Posterior vena cava (tissue), 2 donors: Measurements from ENCODE around the gene INPP4B. TPM values are rescaled to one million over a fixed set of nuclear protein-coding genes. Genes with fewer than 3 reads are reported as not detected.
A peak's percentile ranks its signal among the peaks of the same experiment; 100 is the strongest.
"Not testable (repeated sequence)": the region's sequence is repeated elsewhere in the genome, so short reads cannot be mapped to it uniquely, and the experiment has no call there.

Source experiments
- DNase-seq: peaks from one replicate; pipeline ENCODE4 v3.0.0-alpha.2; 2020; ENCODE audit warnings: low spot score
- intact Hi-C, 2 donors: fragments of 100-400 bp; cut with DNase I; formaldehyde crosslinking; loops; one replicate each; pipeline versions ENCODE4 v1.14.1 to v1.14.2; 2022 to 2023
- total RNA-seq, 2 donors: library from RNA; stranded (reverse); fragmentation: NEBNext Ultra II Directional; extraction: Animal tissue kit (Norgen Biotek cat#: 25700); gene quantifications; one replicate each; pipeline ENCODE4 v1.2.1, GENCODE V29; 2021
- donor health status: DM: yes; HTN: yes; CAD: no.
- donor health status: DM: yes; HTN: yes; CAD: no.

Gene INPP4B
- total RNA-seq, 2 donors from 2014 or later = 24.9 to 25.7 TPM

DNA sequence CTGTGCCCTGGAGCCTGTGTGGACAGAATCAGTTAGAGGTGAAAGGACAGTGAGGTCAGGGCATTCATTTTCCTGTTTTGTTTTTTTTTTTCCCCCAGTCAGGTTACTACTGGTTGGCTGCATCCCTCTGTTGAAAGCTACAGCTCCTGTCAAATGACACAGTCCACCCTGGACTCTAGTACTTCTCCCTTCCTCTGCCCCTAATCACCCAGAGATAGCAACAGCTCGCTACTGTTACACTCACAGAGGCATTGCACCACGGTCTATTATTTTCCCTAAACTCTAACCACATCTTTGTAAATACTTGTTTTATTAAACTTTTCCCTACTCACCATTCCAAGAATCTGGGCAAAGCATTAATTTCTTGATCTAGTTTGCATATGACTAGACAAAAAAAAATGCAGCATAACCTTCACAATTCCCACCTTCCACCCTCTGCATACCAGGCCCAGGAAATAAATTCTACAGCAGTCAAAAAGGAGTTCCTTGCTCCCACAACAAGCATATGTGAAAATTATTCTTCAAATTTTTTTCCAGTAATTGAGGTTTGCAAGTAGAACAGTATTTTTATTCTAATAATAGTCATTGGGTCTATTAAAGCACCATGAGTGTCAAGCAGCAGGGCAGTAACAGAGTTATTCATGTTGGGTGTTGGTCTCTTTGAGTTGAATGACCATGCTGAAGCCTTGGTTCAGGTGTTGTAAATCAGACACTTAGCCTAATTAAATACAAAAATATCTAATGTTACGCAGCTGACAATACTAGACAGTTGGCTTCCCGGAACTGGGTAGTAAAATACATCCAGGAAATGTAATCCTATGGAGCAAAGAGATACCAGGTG, 329.2 kb downstream of the INPP4B start:
- intact Hi-C loops = no loop called here
- no peak for DNase-seq

DNA sequence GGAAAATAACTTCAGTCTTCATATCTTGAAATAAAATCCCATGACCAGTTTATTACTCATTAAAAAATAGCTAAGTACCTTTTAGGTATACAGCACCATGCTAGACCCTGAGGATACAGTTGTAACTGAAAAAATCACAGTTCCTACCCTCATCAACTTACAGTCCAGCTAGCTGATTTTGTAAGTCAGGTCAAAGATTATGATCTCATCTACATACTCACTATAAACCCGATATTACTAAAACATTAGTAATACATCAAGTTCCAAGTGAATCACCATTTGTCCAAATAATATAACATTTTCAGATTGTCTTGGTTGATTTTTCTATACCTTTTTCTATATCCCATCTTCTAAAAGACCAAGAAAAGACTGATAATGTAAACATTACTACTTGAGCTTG, 333.9 kb downstream of the INPP4B start:
- no peak for DNase-seq
- intact Hi-C loops = no loop called here

DNA sequence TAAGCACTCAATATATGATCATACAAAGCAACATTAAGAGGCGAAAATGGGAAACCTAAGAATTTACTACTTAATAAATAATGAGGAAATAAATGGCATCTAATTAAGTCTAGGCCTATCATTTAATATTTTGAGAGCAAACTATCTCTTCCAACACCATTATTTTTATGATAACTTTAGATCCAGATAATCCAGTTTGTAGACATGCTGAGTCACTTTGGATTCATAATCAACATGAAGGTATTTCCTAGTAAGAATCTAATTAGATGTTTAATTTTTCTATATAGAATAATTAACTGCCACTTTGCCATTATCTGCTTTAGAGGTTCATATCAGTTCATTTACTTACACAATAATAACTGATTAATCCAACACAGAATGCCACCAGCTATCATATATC, 336.2 kb downstream of the INPP4B start:
- intact Hi-C loops = no loop called here
- no peak for DNase-seq

DNA sequence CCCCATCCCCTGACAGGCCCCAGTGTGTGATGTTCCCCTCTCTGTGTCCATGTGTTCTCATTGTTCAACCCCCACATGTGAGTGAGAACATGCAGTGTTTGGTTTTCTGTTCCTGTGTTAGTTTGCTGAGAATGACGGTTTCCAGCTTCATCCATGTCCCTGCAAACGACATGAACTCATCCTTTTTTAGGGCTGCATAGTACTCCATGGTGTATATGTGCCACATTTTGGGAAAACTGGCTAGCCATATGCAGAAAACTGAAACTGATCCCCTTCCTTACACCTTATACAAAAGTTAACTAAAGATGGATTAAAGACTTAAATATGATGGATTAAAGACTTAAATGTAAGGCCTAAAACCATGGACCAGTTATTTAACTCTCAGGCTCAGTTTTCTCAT, 336.7 kb downstream of the INPP4B start:
- intact Hi-C loops, DNase-seq: not testable (repeated sequence)

DNA sequence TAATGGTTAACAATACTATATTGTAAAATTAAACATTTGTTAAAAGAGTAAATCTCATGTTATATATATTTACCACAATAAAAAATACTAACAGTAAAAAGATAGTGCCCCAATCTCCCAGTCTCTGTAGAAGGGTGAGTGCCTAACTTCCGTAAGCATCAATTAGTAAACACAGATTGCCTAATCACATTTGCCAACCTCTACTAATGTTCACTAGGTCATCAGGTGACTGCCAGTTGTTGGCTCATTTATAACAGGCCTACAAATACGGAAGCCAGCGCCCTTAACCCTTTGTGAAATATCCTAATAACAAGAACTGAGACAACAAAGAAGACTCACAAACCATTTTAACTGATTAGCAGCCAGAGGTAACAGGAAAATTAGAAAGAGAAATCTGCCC, 345.1 kb downstream of the INPP4B start:
- no peak for DNase-seq
- intact Hi-C loops = no loop called here

DNA sequence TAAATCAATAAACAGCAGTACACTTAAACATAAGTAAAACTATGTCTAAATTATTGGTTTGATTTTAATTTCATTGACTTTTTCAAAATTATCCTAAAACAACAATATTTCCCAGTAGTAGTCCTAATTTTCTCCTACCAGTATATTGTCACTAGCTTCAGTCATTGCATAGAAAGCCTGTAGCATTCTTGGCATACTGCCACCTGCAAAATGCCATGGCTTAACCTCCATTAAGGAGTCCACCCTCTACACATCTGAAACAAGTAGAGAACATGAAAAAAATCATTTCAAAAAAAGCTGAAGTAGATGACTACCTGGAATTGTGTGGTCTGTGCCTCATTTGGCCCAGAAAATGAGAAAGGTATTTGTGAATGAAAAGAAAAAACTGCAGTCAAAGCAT, 348.5 kb downstream of the INPP4B start:
- DNase-seq = no peak
- intact Hi-C loops = no loop called here

DNA sequence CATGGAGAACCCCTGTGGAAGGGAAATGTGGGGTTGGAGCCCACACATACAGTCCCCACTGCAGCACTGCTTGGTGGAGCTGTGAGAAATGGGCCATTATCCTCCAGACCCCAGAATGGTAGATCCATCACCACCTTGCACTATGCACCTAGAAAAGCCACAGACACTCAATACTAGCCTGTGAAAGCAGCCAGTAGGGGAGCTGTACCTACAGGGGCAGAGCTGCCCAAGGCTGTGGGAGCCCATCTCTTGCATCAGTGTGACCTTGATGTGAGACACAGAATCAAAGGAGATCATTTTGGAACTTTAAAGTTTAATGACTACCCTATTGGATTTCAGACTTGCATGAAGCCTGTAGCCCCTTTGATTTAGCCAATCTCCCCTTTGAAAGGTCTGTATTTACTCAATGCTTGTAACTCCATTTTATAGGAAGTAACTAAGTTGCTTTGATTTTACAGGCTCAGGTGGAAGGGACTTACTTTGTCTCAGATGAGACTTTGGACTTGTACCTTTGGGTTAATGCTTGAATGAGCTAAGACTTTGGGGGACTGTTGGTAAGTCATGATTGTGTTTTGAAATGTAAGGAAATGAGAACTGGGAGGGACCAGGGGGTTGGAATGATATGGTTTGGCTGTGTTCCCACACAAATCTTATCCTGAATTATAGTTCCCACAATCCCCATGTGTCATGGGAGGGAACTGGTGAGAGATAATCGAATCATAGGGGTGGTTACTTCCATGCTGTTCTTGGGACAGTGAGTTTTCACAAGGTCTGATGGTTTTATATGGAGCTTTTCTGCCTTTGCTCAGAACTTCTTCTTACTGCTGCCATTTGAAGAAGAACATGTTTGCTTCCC, 352.6 kb downstream of the INPP4B start:
- intact Hi-C loops = no loop called here
- no peak for DNase-seq

DNA sequence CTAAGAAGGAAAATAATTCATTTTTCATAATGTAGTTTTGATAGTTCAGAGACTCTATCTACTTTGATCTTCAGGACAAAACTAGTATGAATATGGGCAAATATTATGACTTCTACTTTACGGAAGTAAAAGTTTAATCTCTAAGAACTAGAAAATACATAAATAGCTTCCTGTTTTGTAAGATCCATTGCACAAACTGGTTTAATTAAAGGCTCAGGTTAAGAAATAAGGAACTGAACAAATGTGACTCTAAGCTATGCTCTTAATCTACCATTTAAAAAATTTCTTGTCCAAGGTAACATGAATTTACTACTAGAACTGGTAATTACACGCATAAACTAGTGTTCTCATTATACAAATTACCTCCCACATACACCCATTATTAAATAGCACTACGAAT, 360.6 kb downstream of the INPP4B start:
- intact Hi-C loops = no loop called here
- DNase-seq = no peak

DNA sequence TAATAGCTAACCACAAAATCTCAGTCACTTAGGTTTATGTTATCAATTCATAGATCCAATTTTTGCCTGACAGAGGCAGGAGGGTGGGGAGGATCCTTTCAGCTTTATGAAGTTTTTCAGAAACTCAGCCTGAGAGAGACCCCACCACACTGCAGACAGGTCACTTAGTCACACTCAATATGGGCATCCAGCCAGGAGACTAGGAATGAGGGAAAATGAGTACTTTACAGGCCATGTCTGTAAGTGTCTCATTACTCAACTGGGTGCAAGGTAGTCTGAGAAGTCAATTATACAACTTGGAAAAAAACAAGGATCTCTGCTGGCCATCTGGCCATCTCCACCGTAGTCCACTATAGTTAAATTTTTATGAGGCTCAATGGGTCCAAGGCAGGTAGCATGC, 365.9 kb downstream of the INPP4B start:
- intact Hi-C loops = no loop called here
- DNase-seq = no peak

DNA sequence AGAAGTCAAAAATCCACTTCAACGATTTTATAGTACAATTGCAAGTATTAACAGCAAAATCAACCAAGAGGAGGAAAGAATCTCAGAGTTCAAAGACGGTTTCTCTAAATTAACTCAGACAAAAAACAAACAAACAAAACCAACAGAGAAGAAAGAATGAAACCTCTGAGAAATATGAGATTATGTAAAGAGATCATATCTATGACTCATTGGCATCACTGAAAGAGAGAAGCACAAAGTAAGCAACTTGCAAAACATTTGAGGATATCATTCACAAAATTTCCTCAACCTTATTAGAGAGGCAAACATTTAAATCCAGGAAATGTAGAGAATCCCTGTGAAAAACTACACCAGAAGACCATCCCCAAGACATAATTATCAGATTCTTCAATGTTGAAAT, 370.4 kb downstream of the INPP4B start:
- intact Hi-C loops = no loop called here
- no peak for DNase-seq

DNA sequence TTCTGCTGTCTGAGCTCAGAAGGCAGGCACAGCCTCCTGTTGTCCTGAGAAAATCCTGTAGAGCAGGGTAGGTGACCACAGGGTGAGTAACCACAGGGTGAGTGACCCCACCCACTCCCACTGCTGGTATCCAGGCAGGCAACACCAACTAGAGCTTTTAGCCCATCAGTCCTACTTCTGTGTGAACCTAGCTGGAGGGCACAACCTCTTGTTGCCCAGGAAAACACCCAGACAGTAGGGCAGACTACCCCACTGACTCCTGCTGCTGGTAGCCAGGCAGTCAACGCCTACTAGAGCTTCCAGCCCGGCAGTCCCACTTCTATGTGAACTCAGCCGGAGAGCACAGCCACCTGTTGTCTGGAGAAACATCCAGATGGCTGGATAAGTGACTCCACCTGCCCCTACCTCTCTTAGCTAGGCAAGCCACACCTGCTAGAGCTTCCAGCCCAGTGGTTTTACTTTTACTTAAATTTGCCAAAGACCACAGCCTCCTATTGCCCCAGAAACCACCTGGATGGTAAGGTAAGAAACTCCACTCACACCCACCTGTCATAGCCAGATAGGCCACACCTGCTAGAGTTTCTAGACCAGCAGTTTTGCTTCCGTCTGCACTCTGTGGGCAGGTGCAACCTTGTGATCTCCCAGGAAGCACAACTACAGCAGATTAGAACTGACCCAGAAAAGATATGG, 371.6 kb downstream of the INPP4B start:
- intact Hi-C loops = no loop called here

DNA sequence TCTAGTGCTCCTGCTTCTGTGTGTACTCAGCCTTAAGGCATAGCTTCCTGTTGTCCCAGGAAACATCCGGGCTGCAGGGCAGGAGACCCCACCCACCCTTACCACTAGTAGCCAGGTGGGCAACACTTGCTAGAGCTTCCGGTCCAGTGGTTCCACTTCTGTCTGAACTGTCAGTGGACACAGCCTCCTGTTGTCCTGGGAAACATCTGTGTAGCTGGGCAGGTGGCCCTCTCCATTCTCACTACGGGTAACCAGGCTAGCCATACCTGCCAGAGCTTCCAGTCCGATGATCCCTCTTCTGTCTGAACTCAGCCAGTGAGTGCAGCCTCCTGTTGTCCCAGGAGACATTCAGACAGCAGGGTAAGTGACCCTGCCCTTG, 372.2 kb downstream of the INPP4B start:
- peak; percentile 75 for DNase-seq
- intact Hi-C loops = no loop called here

More for the DNA sequence above, 371.6 kb downstream of the INPP4B start:
- DNase-seq = no peak

DNA sequence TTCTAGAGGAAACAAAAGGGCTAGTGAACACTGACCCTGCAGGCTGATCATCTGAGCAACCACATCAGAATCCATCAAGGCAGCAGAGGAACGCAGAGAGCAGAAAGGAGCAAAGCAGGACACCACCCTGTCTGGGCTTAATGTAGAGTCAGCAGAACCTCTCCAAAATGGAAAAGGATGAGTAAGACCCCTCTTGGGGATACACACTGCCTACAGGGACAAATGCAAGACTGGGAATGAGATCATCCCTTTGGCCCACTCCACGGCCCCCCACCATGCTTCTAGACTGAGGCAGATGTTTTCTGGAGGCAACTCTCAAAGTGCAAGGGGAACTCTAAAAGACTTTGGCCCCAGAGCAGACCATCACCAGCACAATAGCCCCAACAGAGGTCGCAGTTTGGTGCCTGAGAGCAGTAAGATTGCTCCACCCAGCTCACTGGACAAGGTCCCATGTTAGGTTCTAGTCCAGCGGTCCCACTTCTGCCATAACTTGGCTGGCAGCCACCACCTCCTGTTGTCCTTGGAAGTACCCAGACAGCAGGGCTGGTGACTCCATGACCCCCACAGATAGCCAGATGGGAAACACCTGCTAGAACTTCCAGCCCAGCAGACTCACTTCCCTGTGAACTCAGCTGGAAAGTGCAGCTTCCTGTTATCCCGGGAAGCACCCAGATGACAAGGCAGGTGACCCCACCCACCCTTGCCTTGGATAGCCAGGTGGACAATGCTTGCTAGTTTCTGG, 372.7 kb downstream of the INPP4B start:
- intact Hi-C loops = no loop called here
- DNase-seq = no peak

DNA sequence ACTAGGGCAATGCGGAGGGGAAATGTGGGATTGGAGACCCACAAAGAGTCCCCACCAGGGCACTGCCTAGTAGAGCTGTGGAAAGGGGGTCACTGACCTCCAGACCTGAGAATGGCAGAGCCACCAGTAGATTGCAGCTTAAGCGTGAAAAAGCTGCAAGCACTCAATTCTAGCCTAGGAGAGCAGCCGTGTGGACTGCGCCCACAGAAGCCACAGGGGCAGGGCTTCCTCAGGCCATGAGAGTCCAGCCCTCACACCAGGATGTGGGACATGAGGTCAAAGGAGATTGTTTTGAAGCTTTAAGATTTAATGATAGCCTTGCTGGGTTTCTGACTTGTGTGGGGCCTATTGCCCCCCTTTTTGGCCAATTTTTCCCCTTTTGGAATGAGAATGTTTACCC, 379.0 kb downstream of the INPP4B start:
- DNase-seq = no peak
- intact Hi-C loops = no loop called here

DNA sequence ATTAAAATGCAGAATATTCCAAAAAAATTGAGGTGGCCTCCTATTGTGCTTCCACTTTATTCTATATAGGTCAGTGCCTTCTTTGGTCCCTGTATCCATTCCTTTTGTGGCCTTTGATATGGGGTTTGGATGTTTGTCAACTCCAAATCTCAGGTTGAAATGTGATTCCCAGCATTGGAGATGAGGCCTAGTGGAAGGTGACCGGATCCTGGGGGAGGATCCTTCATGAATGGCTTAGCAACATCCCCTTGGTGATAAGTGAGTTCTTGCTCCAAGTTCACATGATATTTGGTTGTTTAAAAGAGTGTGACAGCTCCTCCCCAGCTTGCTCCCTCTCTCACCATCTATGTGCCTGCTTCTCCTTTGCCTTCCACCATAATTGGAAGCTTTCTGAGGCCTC, 380.6 kb downstream of the INPP4B start:
- DNase-seq = no peak
- intact Hi-C loops = no loop called here

DNA sequence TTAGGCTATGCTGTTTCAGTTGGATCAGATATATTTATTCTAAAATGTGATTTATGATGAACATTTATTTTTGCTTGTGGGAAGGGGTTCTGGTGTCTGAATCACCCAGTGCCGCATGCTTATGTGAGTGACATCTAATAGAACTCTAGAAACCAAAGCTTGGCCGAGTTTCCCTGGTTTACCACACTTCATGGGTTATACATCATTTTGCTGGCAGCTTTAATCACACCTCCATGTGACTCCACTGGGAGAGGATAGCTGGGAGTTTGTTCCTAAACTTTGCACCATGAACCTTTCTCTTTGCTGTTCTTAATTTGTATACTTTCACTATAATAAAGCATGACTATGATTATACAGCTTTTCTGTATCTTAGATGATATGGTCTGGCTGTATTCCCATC, 382.9 kb downstream of the INPP4B start:
- intact Hi-C loops = no loop called here
- DNase-seq = no peak

DNA sequence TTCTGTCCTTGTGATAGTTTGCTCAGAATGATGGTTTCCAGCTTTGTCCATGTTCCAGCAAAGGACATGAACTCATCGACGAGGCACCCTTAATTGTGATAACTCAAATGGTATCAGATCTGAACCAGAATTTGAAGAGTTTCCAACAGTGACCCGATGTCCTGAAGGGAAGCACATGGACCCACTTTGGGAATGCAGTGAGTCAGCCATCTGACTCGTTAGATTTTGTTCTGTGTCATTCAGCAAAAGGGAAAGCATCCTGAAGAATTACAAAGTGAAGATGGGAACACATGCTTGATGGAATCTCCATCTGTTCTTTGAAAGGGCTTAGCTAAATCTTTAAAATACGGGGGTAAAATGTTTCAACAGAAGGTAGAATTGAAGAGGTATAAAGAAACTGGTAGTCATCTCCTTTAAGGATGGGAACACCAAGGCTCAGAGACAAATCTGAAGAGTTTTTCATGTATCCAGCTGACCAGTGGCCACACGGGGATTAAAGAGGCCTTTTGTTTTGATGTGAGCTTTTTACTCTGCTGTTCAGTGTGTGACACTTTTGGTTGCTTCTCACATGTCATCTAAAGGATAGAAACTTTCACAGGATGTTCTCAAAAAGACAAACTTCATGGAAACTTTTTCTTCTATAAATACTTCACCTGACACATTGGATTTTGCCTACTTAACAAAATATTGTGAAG, 393.8 kb downstream of the INPP4B start:
- DNase-seq = no peak
- intact Hi-C loops = no loop called here

DNA sequence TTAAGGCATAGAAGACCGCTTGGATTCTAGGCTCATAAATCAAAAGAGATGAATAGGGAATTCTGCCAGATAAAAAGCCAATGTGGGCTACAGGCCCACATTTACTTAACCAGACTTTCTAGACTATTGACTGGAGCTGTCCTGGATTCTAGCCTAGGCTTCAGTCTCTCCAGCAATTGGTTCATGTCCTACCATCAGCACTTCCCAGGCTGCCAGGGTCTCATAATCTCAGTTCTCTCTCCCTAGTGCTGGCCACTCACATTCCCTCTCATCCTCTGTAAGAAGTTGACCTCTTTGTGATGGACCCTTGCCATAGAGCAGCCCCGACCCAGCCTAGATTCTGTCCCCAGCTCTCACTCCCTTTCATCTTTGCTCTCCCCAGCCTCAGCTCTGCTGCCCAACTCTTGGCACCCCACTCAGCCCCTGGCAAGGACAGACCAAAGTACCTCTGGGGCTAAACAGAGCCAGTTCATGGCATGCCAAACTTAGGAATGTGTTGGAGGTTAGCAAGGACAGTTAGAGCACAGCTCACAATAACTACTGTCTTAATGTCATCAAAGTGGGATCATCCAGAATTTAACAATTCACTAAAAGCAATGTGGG, 396.2 kb downstream of the INPP4B start:
- DNase-seq = no peak
- intact Hi-C loops = no loop called here

DNA sequence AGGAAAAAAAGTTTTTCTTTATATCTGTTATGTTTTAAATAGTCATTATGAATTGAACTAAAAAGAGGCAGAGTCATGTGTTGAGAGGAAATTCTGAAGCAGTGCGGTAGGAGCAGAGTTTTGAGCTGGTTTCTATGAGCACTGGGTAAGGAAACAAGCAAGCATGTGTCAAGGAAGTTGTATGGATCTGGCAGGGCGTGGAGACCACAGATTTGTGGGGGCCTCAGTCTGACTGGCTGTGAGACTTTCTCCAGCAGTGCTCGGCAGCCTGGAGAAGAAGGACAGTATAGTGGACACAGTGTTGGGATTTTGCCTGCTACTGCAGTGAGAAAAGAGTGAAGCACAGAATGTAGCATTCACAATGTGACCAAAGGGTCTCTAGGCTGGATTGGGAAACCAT, 399.1 kb downstream of the INPP4B start:
- intact Hi-C loops = no loop called here
- DNase-seq = no peak
